ENCODE results near the gene YJEFN3.

DNA sequence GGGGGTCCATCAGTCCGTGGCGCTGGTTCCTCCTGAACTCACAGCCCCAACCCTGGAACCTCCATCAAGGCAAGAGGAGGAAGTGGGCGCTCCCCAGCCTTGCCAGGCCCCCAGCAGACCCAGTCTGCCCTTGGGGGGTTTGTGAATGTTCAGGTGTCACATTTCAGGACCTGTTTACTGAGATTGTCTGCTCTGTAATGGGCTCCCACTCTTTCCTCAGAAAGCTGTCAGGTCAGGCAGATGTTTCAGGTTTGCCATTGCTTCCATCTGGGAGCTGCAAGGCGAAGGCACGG lies 42.8 kb upstream of the YJEFN3 start:
- TF ChIP-seq POLR2A (IDR thresholded peaks at IDR 0.05; ENCODE audit: extremely low read depth, insufficient read length), result no peak
- TF ChIP-seq, protein P1, sequence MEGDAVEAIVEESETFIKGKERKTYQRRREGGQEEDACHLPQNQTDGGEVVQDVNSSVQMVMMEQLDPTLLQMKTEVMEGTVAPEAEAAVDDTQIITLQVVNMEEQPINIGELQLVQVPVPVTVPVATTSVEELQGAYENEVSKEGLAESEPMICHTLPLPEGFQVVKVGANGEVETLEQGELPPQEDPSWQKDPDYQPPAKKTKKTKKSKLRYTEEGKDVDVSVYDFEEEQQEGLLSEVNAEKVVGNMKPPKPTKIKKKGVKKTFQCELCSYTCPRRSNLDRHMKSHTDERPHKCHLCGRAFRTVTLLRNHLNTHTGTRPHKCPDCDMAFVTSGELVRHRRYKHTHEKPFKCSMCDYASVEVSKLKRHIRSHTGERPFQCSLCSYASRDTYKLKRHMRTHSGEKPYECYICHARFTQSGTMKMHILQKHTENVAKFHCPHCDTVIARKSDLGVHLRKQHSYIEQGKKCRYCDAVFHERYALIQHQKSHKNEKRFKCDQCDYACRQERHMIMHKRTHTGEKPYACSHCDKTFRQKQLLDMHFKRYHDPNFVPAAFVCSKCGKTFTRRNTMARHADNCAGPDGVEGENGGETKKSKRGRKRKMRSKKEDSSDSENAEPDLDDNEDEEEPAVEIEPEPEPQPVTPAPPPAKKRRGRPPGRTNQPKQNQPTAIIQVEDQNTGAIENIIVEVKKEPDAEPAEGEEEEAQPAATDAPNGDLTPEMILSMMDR (IDR thresholded peaks at IDR 0.05; ENCODE audit: low read depth, low read length), result no peak

Measured in NB4 (cell line).